ENCODE data around the gene LRCH1. TPM values are rescaled to one million over a fixed set of nuclear protein-coding genes. Genes with fewer than 3 reads are reported as not detected.
"Not testable (repeated sequence)": the region's sequence is repeated elsewhere in the genome, so short reads cannot be mapped to it uniquely, and the experiment has no call there.

The LRCH1 gene
- total RNA-seq, 1 experiment from 2014 or later = 10.9 TPM

DNA sequence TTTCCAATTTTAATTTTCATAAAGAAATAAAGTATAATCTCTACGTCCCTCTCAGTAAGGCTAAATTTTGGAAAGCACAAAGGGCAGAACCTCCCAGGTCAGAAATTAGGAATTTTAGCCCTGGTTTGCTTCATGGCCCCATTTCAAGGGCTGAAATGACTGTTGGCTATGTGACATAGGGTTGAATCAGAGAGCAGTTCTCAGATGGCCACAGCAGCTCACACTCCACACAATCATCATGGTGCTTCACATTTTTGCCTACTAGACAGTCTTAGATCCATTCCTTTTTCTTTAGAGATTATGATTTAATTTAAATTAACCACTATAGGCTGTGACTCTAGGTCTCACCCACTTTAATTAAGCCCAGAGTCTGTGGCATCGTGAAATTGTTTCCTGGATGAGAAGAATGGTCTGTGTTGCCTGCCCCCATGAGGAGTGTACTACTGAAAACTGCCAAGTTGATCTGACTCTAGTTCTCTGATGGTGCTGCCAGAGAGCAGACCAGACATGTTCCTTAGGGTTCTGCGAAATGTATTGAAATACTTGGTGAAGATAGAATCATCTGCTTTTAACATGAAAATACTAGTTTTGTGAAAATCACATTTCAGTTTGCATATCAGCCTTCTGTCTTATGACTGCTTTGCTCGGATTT, 186.6 kb downstream of the LRCH1 start:
- Histone ChIP-seq H3K9me3 (replicated peaks) (no peaks in the 10 kb centered on the region), H3K27ac (no peak overlapping the region)

DNA sequence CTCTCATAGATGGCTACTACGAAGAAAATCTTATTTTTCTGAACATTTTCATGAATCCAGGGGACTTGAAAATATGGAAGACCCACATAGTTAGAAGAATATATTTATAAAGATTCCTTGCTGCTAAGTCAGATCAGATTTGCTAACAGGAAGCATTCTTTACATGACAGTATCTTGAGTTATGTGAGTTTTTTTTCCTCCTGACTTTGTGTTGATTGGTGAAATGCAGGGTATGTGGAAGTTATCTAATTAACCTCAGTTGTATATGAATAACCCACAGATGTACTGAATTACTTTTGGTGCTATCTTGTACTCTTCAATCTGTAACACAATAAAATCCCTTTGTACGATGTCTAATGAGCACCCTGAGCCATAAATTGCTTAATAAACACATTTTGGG, 190.2 kb downstream of the LRCH1 start:
- H3K4me3 ChIP-seq = no peak overlapping the region
- no peak for DNase-seq
- H3K27ac ChIP-seq = no peak overlapping the region
- H3K9me3 ChIP-seq (replicated peaks) = no peaks in the 10 kb centered on the region
- no peaks in the 10 kb centered on the region for H3K4me1 ChIP-seq
- no peaks in the 10 kb centered on the region for H3K27me3 ChIP-seq
- H3K36me3 ChIP-seq = peaks cover 28% of the 10 kb centered on the region

More for the DNA sequence above, 186.6 kb downstream of the LRCH1 start:
- Histone ChIP-seq H3K4me3 (no peak overlapping the region), H3K4me1 (no peaks in the 10 kb centered on the region), H3K36me3 (peaks cover 22% of the 10 kb centered on the region), H3K27me3 (no peaks in the 10 kb centered on the region)
- no peak for DNase-seq

DNA sequence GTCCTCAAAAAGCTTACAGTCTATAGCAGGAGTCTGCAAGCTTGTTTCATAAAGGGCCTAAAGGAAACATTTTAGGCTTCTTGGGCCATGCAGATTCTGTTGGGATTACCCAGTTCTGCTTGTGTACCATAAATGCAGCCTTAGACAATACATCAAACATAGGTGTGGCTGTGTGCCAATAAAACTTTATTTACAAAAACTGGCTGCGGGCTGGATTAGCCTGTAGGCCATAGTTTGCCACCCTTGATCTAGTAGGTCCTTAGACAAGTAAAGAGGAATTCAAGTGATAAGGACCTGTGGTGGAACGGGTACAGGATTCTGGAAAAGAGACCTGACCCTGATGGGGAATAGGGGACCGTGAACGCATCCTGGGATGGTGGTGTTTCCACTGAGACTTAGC, 192.1 kb downstream of the LRCH1 start:
- Histone ChIP-seq H3K4me3 (no peak overlapping the region), H3K27ac (no peak overlapping the region), H3K27me3 (no peaks in the 10 kb centered on the region), H3K36me3 (peaks cover 20% of the 10 kb centered on the region), H3K4me1 (no peaks in the 10 kb centered on the region), H3K9me3 (replicated peaks) (no peaks in the 10 kb centered on the region)
- no peak for DNase-seq

DNA sequence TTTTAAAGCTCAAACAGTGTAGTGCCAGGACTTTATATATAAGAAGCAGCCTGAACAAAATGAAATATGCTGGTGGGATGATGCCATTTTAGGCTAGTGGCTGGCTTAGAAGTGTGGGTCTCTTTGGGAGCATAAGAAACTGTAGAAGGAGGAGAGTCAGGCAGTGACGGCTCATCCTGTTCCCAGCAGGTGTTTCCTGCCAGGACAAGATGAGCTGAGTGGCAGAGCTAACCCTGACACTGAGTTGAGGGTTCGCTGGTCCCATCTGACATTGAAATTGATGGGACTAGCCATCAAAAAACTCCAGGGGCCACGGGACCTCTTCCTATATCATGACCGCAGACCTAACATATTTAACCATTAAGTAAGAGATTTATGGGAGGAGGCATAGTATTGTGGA, 192.7 kb downstream of the LRCH1 start:
- Histone ChIP-seq H3K36me3 (peaks cover 23% of the 10 kb centered on the region), H3K4me3 (no peak overlapping the region), H3K9me3 (replicated peaks) (no peaks in the 10 kb centered on the region), H3K27me3 (no peaks in the 10 kb centered on the region), H3K27ac (no peak overlapping the region), H3K4me1 (no peaks in the 10 kb centered on the region)
- no peak for DNase-seq

DNA sequence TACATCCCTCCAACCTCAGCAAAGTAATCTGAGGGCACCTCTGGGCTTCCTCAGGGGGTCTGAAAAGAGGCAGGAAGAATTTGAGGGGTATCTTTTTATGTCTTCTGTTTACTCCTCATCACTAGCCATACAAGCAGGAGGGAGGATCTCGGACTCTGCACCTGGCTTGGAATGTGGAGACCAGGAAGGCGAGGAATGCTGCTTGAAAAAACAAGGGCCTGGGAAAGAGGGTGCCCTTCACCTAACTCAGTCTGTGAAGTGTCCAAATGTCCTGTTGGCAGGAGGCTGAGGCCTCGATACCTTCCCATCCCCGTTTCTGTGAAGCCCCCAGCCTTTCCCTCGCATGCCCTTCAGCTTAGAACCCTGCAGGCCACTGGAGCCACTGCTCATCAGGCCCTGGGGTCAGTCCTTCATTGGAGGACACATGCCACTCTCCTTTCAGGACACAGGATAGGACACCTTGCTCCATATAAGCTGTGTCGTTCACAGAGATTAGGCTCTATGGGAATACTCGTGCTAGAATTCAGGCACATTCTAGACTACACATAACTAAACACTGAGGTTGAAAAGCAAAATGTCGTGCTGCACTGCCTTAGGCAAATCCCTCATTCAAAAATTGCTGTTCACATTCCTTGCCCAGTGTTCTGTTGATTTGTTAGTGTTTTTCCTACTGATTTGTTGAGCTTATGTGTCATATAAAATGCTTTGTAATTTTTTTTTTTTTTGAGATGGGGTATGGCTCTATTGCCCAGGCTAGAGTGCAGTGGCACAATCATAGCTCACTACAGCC, 194.3 kb downstream of the LRCH1 start:
- H3K4me1 ChIP-seq = no peaks in the 10 kb centered on the region
- H3K36me3 ChIP-seq = peaks cover 19% of the 10 kb centered on the region
- H3K27ac ChIP-seq = no peak overlapping the region
- no peaks in the 10 kb centered on the region for H3K9me3 ChIP-seq (replicated peaks)
- no peaks in the 10 kb centered on the region for H3K27me3 ChIP-seq
- no peak for DNase-seq
- H3K4me3 ChIP-seq = no peak overlapping the region

DNA sequence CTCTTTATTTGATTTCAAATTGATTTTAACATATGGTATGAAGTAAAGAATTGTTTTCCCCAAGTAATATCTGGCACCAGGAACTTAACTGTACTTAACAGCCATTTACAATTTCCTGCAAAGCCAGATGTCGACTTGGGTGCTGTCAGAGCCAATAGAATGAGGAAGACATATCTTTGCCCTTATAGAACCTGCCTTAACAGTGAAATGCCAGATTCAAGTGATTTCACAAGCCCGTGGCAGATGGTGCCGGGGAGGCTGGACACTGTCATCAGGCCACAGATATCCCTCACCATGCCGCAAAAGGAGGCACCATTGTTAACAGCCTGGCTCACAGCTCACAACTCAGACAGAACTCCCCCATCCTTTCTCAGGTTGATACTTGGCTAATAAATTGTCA, 195.3 kb downstream of the LRCH1 start:
- Histone ChIP-seq H3K4me1 (no peaks in the 10 kb centered on the region), H3K36me3 (peaks cover 18% of the 10 kb centered on the region), H3K4me3 (no peak overlapping the region), H3K27me3 (no peaks in the 10 kb centered on the region), H3K9me3 (replicated peaks) (no peaks in the 10 kb centered on the region), H3K27ac (no peak overlapping the region)
- no peak for DNase-seq

DNA sequence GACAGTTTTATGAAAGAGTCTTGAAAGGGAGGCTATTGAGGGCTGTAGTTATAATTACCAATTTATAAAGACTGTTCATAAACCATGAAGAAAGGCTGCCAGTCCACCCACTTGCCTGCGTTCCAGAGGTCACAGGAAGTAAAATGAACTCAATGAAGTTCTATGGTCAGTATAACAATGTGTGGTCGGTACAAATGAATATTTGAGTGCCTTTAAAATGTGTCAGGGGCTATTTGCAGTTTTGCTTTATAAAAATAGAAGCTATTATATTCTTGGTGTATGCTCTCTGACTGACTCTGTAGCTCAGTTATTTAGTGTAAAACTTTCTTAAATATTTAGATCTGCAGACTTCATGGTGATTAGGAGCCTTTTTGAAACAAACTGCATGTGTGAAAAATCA, 197.0 kb downstream of the LRCH1 start:
- no peak overlapping the region for H3K27ac ChIP-seq
- H3K27me3 ChIP-seq = no peaks in the 10 kb centered on the region
- H3K9me3 ChIP-seq (replicated peaks) = no peaks in the 10 kb centered on the region
- peaks cover 14% of the 10 kb centered on the region for H3K36me3 ChIP-seq
- DNase-seq = no peak
- no peak overlapping the region for H3K4me3 ChIP-seq
- no peaks in the 10 kb centered on the region for H3K4me1 ChIP-seq

DNA sequence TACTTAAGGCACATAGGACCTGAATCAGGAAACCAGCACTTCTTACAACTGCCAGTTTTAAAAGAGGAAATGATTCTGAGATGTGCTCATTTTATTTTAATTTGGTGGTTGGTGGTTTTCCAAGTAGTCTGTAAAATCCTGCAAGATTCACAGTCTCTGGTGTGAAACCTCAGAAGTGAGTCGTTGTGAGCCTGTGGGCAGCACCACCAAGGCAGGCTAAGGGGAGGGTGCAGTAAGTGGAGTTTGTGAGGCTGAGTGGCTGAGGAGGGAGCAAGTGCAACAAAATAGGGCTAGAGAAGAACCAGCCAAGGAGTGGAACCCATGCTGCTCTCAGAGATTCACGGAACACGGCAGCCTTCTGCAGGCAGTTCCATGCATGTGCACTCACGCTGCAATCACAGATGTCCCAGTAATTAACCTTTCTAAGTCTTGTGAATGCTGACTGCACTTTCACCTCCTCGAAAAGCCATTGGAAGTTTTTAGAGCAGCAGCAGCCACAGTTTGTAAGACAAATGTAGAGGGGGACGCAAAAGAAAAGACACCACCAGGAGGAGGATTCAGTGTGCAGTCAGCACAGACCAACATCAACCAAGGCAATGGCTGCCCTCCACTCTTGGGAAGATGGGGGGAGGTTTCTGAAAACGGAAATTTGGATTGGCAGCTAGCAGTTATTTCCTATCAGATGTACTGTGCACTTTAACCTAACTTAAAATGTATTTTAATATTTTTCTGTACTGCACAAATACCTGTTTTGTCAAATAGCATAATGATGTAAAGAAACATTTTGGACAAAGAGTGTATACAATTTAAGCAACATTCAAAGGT, 199.1 kb downstream of the LRCH1 start:
- H3K27ac ChIP-seq = no peak overlapping the region
- H3K4me1 ChIP-seq = no peaks in the 10 kb centered on the region
- no peaks in the 10 kb centered on the region for H3K9me3 ChIP-seq (replicated peaks)
- DNase-seq = no peak
- H3K27me3 ChIP-seq = no peaks in the 10 kb centered on the region
- no peak overlapping the region for H3K4me3 ChIP-seq
- H3K36me3 ChIP-seq = peaks cover 11% of the 10 kb centered on the region

DNA sequence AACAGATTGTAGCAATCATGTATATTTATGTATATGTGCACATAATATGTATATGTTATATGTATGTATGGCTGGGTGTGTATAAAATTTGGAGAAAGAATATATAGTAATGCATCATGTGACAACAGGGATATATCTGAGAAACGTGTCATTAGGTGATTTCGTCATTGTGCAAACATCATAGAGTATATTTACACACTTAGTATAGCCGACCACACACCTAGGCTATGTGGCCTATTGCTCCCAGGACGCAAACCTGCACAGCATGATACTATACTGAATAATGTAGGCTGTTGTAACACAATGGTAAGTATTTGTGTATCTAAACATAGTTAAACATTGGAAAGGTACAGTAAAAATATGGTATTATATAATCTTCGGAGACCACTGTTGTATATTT, 200.2 kb downstream of the LRCH1 start:
- DNase-seq = no peak
- H3K9me3 ChIP-seq (replicated peaks) = no peaks in the 10 kb centered on the region
- no peaks in the 10 kb centered on the region for H3K4me1 ChIP-seq
- H3K27me3 ChIP-seq = no peaks in the 10 kb centered on the region
- peaks cover 7% of the 10 kb centered on the region; the same call in 1 of the 2 replicates for H3K36me3 ChIP-seq
- no peak overlapping the region for H3K27ac ChIP-seq
- H3K4me3 ChIP-seq = no peak overlapping the region

DNA sequence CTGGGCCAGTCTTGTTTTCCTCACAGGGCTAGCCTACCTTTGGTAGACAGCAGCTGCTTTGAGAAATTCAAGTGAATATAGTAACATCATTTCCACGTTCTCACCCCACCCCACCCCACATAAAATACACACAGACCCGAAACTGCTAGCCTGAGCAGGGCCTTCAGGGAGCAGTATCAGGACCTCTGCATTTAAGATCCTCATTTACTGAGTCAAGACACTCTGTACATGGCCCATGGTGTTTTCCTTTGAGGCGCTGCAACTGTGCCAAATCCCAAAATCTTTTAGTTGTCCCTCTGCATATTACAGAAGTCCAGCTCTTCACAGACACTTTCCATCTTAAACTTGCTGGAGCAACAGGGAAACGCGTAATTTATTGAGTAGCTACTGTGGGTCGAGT, 200.9 kb downstream of the LRCH1 start:
- no peak for DNase-seq
- H3K36me3 ChIP-seq = peaks cover 7% of the 10 kb centered on the region; the same call in 1 of the 2 replicates
- no peaks in the 10 kb centered on the region for H3K27me3 ChIP-seq
- no peaks in the 10 kb centered on the region for H3K4me1 ChIP-seq
- no peaks in the 10 kb centered on the region for H3K9me3 ChIP-seq (replicated peaks)
- H3K4me3 ChIP-seq = no peak overlapping the region
- no peak overlapping the region for H3K27ac ChIP-seq

DNA sequence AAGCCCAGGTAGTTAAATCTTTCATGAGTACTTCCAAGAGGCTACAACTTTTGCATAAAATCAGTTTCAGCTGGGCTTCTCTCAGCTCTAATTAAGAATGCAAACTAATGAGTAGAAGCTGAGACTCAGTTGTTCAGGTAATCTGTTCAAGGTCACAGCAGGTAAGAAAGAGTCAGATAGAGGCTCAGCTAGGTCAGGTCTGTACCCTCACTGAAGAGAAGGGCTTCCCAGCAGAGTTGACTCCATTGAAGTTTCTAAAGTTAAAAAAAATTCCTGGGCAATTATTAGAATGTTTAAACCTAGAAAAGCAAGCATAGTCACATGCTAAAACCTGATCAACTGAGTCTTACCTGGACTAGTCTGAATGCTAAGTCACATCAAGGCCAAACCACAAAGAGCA, 201.8 kb downstream of the LRCH1 start:
- DNase-seq = no peak
- peaks cover 7% of the 10 kb centered on the region; the same call in 1 of the 2 replicates for H3K36me3 ChIP-seq
- no peak overlapping the region for H3K4me3 ChIP-seq

DNA sequence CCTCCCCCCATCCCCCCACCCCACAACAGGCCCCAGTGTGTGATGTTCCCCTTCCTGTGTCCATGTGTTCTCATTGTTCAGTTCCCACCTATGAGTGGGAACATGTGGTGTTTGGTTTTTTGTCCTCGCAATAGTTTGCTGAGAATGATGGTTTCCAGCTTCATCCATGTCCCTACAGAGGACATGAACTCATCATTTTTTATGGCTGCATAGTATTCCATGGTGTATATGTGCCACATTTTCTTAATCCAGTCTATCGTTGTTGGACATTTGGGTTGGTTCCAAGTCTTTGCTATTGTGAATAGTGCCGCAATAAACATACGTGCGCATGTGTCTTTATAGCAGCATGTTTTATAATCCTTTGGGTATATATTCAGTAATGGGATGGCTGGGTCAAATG, 202.5 kb downstream of the LRCH1 start:
- not testable (repeated sequence) for H3K9me3 ChIP-seq (replicated peaks); DNase-seq; H3K27ac ChIP-seq; H3K4me3 ChIP-seq; H3K27me3 ChIP-seq; H3K36me3 ChIP-seq; H3K4me1 ChIP-seq

More for the DNA sequence above, 201.8 kb downstream of the LRCH1 start:
- Histone ChIP-seq H3K9me3 (replicated peaks) (no peaks in the 10 kb centered on the region), H3K27me3 (no peaks in the 10 kb centered on the region), H3K27ac (no peak overlapping the region), H3K4me1 (no peaks in the 10 kb centered on the region)

DNA sequence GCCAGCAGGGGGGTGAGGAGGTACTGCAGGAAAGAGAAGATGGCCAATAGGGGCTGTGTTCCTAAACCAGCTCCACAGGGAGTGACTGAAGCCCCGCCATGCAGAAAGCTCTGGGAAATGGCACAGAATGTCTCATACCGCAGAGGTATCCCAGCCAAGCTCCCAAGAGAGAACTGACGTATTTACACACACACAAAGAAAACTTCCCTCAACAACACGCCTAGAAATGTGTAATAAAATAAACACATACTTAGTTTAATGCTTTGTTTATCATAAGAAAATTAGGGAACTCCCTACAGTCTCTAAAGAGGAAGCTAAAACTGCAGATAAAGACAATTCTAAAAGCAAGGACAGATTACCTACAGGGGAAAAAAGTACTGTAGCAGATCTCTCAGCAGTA, 204.0 kb downstream of the LRCH1 start:
- H3K4me3 ChIP-seq = no peak overlapping the region
- H3K27me3 ChIP-seq = no peaks in the 10 kb centered on the region
- H3K27ac ChIP-seq = no peak overlapping the region
- no peaks in the 10 kb centered on the region for H3K9me3 ChIP-seq (replicated peaks)
- DNase-seq = no peak
- H3K4me1 ChIP-seq = no peaks in the 10 kb centered on the region
- H3K36me3 ChIP-seq = no peaks in the 10 kb centered on the region

DNA sequence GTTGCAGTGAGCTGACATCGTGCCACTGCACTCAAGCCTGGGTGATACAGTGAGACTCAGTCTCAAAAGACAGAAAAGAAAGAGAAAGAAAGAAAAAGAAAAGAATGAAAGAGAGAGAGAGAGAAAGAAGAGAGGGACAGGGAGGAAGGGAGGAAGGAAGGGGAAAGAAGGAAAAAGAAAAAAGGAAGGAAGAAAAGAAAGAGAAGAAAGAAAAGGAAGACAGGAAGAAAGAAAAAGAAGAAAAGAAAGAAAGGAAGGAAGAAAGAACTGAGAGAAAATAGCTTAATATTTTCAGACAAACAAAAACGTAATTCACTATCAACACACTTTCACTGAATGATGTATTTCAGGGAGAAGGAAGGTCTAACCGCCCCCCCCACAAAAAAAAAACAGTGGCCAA, 204.7 kb downstream of the LRCH1 start:
- Histone ChIP-seq H3K9me3 (replicated peaks) (no peaks in the 10 kb centered on the region), H3K27ac (no peak overlapping the region), H3K36me3 (no peaks in the 10 kb centered on the region), H3K4me1 (no peaks in the 10 kb centered on the region), H3K4me3 (no peak overlapping the region), H3K27me3 (no peaks in the 10 kb centered on the region)
- DNase-seq = no peak

DNA sequence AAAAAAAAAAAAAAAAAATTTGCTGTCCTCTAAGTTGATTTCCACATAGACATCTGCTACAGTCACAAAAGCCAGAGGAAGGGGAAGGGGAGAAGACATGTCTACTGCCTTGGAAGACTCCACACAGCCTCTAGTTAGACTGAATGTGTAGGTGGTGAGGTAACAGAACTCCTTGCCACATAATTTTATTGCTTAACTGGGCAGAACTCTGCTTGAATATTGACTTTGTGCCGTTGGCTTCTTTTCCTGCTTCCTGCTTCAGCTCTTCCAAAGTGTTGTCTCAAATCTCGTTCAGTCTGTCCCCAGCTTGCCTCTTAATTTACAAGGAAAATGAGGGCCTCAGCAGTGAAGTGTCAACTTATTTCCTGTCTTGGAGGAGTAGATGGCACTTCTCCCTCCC, 206.9 kb downstream of the LRCH1 start:
- Histone ChIP-seq H3K27me3 (no peaks in the 10 kb centered on the region), H3K4me3 (no peak overlapping the region), H3K4me1 (no peaks in the 10 kb centered on the region), H3K9me3 (replicated peaks) (no peaks in the 10 kb centered on the region), H3K27ac (no peak overlapping the region), H3K36me3 (no peaks in the 10 kb centered on the region)
- DNase-seq = no peak
